Activated T-cell treated with anti-CD3 and anti-CD28 coated beads, Interleukin-2, amount 50 U/mL, for 72 hours (primary cell): ENCODE results near the gene BEAN1. TPM values are rescaled to one million over a fixed set of nuclear protein-coding genes. Genes with fewer than 3 reads are reported as not detected.

Experiments
- ATAC-seq, 2 donors: fragments of 150-1000 bp; cut with Tn5 transposase; replicated peaks in 1 of 2; 2 replicates each; pipeline ENCODE4 v1.10.0; 2021; ENCODE audit warnings: moderate library complexity in 2 of 2, mild to moderate bottlenecking in 1 of 2
- DNase-seq, 2 donors: peaks; one replicate each; pipeline ENCODE4 v3.0.0; 2021 to 2022; ENCODE audit warnings: mixed read lengths in 1 of 2
- H3K27ac Mint-ChIP-seq: one replicate; pipeline ENCODE4 v1.8.0; 2022; ENCODE audit warnings: mild to moderate bottlenecking, moderate library complexity, mixed read lengths
- H3K27me3 Mint-ChIP-seq: one replicate; pipeline ENCODE4 v1.8.0; 2022; ENCODE audit warnings: low read depth, mixed read lengths
- H3K36me3 Mint-ChIP-seq, 2 donors: one replicate each; pipeline ENCODE4 v1.8.0; 2022; ENCODE audit warnings: mixed read lengths in 2 of 2, mild to moderate bottlenecking in 1 of 2; ENCODE audit not compliant: insufficient read depth in 2 of 2
- H3K4me1 Mint-ChIP-seq: one replicate; pipeline ENCODE4 v1.8.0; 2022; ENCODE audit warnings: low read depth, mixed read lengths
- H3K4me3 Mint-ChIP-seq, 2 donors: one replicate each; pipeline ENCODE4 v1.8.0; 2022; ENCODE audit warnings: mild to moderate bottlenecking in 2 of 2, mixed read lengths in 2 of 2, moderate library complexity in 2 of 2
- H3K9me3 Mint-ChIP-seq, 2 donors: one replicate each; pipeline ENCODE4 v1.8.0; 2022; ENCODE audit warnings: mixed read lengths in 2 of 2
- total RNA-seq, 2 donors: library from RNA; stranded (reverse); gene quantifications; one replicate each; pipeline ENCODE4 v1.2.3, GENCODE V29; 2022

BEAN1 gene
- total RNA-seq, 2 donors from 2014 or later, result not detected

DNA sequence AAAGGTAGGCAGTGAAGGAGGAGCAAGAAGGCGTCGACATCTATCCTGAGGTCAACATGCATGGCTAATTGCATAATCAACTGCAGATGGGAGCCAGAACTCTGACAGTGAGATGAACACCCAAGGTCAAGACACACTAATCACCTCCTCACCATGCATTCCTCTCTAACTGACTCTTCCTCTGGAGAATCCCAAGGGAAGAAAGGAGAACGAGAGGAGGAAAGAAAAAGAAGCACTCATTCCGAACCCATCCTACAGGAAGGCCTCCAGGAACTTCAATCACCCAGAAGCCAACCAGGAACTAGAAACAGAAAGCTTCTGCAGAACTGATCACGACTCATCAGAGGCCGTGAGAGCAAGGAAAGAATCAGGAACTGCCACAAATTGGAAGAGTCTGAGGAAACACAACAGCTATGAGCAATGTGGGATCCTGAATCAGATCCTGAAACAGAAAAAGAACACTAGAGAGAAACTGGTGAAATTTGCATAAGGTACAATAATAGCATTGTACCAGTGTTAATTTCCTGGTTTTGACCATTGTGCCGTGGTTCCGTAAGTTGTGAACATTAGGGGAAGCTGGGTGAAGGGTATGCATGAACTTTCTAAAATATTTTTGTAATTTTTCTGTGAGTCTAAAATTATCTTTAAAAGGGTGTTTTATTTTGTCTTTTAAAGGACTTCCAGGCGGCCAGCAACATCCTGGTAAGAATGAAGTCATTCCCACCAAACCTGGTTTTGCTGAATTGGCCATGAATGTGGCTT is 10.0 kb upstream of the BEAN1 start:
- peaks cover 0 to 1% of the 10 kb centered on the region in 2 donors for H3K36me3 Mint-ChIP-seq
- ATAC-seq (no peak), DNase-seq (no peak)
- H3K27me3 Mint-ChIP-seq, result no peaks in the 10 kb centered on the region
- H3K4me3 Mint-ChIP-seq, result no peak overlapping the region
- H3K4me1 Mint-ChIP-seq, result peaks cover 9% of the 10 kb centered on the region
- no peak overlapping the region for H3K27ac Mint-ChIP-seq
- peaks cover 3 to 4% of the 10 kb centered on the region in 2 donors for H3K9me3 Mint-ChIP-seq

GRCh38 chr16:66418165-66418962 is 8.7 kb upstream of the BEAN1 start:
- H3K27me3 Mint-ChIP-seq, result peaks cover 12% of the 10 kb centered on the region
- H3K9me3 Mint-ChIP-seq, result peaks cover 0 to 2% of the 10 kb centered on the region in 2 donors
- H3K4me3 Mint-ChIP-seq, result no peak overlapping the region
- no peak for ATAC-seq
- H3K27ac Mint-ChIP-seq, result no peak overlapping the region
- H3K4me1 Mint-ChIP-seq, result peaks cover 9% of the 10 kb centered on the region
- H3K36me3 Mint-ChIP-seq, result no peaks in the 10 kb centered on the region
- no peak for DNase-seq

DNA sequence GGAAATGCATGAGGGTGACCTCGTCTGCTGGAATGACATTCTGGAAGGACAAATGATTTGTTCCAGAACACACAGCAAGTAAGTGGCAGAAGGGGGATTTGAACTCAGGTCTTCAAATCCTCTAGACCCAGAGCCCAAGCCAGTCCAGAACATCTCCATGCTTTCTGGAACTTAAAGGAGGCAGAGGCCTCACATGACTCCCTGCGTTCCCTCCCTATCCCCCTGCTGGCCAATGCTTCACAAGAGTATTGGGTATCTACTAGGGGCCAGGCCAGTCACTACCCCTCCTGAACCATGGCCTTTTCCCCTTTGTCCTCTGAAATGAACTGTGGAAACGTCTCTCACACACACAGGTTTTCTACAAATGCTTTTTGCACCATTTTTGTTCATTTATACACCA is 7.6 kb upstream of the BEAN1 start:
- H3K9me3 Mint-ChIP-seq, result no peaks in the 10 kb centered on the region
- peaks cover 9% of the 10 kb centered on the region for H3K4me1 Mint-ChIP-seq
- no peak overlapping the region for H3K4me3 Mint-ChIP-seq
- H3K27ac Mint-ChIP-seq, result no peak overlapping the region
- no peak for ATAC-seq
- H3K27me3 Mint-ChIP-seq, result peaks cover 22% of the 10 kb centered on the region
- DNase-seq, result no peak
- no peaks in the 10 kb centered on the region for H3K36me3 Mint-ChIP-seq

DNA sequence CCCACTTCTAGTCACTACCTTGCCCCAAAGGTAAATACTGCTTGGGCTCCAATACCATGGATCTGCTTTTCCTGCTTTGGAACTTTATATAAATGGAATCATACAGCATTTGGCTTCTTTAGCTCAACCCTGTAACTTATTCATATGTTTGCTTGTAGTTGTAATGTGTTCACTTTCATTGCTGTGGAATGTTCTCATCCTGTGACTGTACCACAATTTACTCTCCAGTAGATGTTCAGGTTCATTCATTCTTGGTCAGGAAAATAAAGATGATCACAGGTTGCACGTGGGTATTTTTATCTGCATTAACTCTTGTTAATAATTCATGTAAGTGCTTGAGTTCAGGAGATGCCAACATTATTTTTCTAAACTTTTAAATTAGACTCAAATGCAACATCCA is 6.7 kb upstream of the BEAN1 start:
- H3K4me1 Mint-ChIP-seq, result peaks cover 9% of the 10 kb centered on the region
- no peaks in the 10 kb centered on the region for H3K36me3 Mint-ChIP-seq
- ATAC-seq (no peak), DNase-seq (no peak)
- H3K27ac Mint-ChIP-seq, result no peak overlapping the region
- peaks cover 30% of the 10 kb centered on the region for H3K27me3 Mint-ChIP-seq
- H3K4me3 Mint-ChIP-seq, result no peak overlapping the region
- no peaks in the 10 kb centered on the region for H3K9me3 Mint-ChIP-seq

DNA sequence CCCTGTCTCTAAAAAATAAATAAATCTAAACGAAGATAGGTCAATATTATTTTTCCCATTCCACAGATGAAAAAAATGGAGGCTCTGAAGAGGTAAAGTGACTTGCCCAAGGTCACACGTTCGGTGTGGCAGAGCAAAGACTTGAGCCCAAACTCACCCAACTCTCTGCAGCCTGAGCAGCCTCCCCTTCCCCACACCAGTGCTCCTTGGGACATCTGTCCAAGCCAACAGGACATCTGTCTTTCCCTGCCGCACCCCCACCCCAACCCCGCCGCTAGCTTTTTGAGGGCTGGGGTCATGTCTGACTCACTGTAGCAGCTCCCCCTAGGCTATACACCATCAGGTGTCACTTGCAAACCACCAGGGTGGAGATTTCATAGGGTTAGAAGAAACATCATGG is 5.2 kb upstream of the BEAN1 start:
- H3K4me3 Mint-ChIP-seq, result no peak overlapping the region
- ATAC-seq (no peak), DNase-seq (no peak)
- no peaks in the 10 kb centered on the region for H3K36me3 Mint-ChIP-seq
- H3K4me1 Mint-ChIP-seq, result peaks cover 13% of the 10 kb centered on the region
- H3K27me3 Mint-ChIP-seq, result peaks cover 44% of the 10 kb centered on the region
- H3K9me3 Mint-ChIP-seq, result no peaks in the 10 kb centered on the region
- no peak overlapping the region for H3K27ac Mint-ChIP-seq

- no peak overlapping the region for H3K27ac Mint-ChIP-seq
- no peaks in the 10 kb centered on the region for H3K36me3 Mint-ChIP-seq
- H3K4me3 Mint-ChIP-seq, result no peak overlapping the region
- H3K9me3 Mint-ChIP-seq, result no peaks in the 10 kb centered on the region
- H3K27me3 Mint-ChIP-seq, result peaks cover 44% of the 10 kb centered on the region
- H3K4me1 Mint-ChIP-seq, result peaks cover 13% of the 10 kb centered on the region
- ATAC-seq (no peak), DNase-seq (no peak)
These were observed 4.7 kb upstream of the BEAN1 start for GRCh38 chr16:66422366-66422765.

DNA sequence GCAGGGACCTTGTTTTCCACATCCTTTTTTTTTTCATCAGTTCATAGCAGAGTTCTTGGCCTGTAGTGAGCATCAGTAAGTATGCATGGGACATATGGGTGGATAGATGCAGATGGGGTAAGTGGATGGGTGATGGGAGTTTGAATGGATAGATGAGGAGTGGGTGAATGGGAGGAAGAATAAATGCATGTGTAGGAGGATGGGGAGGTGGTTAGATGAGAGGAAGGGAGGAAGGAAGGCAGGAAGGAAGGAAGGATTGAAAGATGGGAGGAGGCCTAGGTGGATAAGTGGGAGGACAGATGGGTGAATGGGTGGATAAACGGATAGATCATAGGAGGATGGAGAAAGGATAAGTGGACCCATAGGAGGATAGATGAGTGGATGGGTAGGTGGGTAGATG is 3.9 kb upstream of the BEAN1 start:
- DNase-seq (no peak), ATAC-seq (no peak)
- Mint-ChIP-seq H3K36me3 (no peaks in the 10 kb centered on the region), H3K9me3 (no peaks in the 10 kb centered on the region), H3K4me3 (no peak overlapping the region), H3K27me3 (peaks cover 45% of the 10 kb centered on the region), H3K4me1 (peaks cover 8% of the 10 kb centered on the region), H3K27ac (no peak overlapping the region)

DNA sequence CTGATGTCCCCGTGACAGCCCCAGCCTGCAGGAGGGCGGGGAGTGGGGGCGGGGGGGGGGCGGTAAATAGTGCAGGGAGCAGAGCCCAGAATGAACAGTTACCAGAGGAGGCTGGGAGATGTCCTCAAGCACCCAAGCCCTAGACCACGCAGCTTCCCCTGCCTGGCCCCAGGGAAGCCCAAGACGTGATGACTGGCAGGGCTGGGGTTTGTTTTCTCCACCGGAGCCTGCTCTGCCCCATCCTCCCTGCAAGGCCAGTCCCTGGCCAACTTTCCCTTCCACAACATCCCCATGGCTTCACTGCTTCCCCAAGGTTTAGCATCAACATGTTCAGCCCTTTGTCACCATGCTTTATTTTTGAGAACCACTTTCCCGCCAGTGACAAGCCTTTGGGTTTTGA is 1.4 kb upstream of the BEAN1 start:
- Mint-ChIP-seq H3K27me3 (peaks cover 70% of the 10 kb centered on the region), H3K36me3 (no peaks in the 10 kb centered on the region), H3K9me3 (no peaks in the 10 kb centered on the region), H3K27ac (no peak overlapping the region), H3K4me3 (no peak overlapping the region), H3K4me1 (peaks cover 8% of the 10 kb centered on the region)
- no peak for DNase-seq
- no peak for ATAC-seq

DNA sequence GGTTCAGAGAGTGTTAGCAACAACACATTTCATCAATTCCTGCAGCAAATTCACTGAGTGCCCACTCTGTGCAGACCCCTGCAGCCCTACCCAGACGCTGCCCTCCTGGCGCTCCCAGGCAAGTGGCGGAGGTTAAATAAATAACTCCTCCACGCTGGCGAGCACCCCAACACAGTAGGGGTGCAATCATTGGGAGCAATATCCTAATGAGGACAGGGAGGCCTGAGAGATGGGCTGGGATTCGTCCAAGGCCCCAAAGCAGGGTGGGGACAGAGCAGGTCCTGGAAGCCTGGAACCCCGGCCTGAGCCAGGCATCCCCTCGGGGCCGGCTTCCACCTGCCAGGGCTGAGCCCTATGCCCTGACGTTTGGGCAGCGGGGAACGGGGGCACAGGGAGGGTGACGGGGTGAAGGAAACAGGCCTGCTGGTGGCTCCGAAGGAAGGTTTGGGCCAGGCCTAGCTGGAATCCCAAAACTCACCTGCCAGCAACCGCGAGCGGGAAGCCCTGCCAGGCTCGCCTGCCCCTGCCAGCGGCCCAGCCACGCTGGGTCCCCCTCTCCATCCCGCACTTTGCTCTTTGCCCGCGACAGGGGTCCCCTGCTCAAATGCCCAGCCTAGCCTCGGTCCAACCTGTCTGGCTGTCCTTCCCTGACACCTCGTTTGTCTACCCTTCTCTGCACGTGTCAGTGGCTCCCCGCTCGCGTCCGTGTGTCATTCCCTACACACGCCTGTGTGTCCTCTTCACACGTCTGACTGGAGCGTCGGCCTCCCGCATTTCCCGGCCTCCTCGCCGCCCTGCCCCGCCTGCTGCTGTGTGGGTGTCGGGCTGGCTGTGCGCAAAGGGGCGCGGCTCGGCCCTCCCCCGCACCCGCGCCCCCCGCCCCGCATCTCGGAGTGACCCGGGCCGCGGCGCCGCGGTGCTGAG is 721 bp upstream of the BEAN1 start:
- no peaks in the 10 kb centered on the region for H3K36me3 Mint-ChIP-seq
- H3K9me3 Mint-ChIP-seq, result no peaks in the 10 kb centered on the region
- peak; percentile 18 to 41 for ATAC-seq
- no peak overlapping the region for H3K27ac Mint-ChIP-seq
- no peak for DNase-seq
- peaks cover 8% of the 10 kb centered on the region for H3K4me1 Mint-ChIP-seq
- H3K27me3 Mint-ChIP-seq, result peaks cover 75% of the 10 kb centered on the region
- peak overlapping the region in 1 of 2 donors; percentile 59 for H3K4me3 Mint-ChIP-seq

DNA sequence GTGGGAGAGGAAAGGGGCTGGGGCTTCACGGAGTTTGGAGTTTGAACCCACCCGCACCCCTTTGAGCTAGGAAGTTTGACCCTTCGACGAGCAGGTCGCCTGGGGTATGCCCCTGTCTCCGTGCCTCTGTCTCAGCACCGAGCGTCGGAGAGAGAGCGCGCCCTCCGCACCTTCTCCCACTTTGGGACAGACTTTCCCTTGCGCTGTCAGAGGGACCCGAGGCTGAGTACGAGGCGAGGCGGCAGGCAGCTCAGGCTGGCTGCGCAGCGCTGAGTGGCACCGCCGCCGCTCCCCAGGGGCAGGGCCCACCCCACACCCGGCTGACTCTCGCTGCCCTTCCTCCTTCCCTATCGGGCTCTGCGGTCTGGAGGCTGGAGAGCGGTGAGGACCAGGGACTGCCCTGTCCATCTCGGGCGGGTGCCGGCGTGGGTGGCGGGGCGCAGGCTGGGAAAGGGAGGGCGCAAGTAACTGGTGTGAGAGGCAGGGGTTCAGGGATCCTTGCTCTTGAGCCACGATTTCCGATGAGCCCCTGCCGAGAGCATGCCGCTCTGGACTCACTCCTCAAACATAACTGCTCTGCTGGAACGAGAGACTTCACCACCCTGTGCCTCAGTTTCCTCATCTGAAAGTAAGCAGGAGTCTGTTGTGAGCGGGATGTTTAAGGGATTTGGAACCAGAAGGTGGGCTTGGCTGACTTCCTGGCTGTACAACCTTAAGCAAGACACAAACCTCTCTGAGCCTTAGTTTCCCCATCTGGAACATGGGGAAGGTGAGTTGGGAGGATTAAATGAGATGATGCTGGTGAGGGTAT is 981 bp downstream of the BEAN1 start:
- H3K36me3 Mint-ChIP-seq, result no peaks in the 10 kb centered on the region
- no peak overlapping the region for H3K27ac Mint-ChIP-seq
- peaks cover 8% of the 10 kb centered on the region for H3K4me1 Mint-ChIP-seq
- ATAC-seq (peak; percentile 39 to 53), DNase-seq (peak in 1 of 2 donors; percentile 8)
- H3K9me3 Mint-ChIP-seq, result no peaks in the 10 kb centered on the region
- H3K4me3 Mint-ChIP-seq, result peak overlapping the region; percentile 21 to 50
- H3K27me3 Mint-ChIP-seq, result peaks cover 81% of the 10 kb centered on the region

DNA sequence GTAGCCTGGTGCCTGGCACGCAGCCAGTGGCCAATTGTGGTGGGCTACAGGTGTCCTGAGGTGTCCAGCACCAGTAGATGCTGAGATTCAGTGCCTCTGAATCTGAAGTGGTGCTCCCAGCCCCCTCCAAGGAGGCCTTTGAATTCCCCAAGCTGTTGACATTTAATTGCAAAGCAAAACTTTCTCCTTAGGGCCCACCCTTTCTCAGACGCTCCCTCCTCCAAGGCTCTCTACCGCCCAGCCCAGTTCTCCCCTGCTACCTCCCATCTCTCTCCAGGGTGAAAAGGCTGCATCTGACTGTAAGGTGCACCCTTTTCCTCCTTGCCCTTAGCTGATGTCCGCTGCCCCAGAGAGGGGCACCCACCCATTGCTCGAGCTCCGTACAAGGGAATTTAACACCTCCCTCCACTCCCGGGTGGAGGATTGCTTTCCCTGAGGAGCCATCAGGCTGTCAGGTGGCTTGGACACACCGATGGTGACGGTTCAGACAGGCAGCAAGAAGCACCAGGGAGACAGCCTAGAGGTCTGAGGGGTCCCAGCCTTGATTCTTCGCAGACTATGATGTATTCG is 1.7 kb downstream of the BEAN1 start:
- no peaks in the 10 kb centered on the region for H3K36me3 Mint-ChIP-seq
- H3K4me1 Mint-ChIP-seq, result peaks cover 8% of the 10 kb centered on the region
- ATAC-seq (no peak), DNase-seq (no peak)
- no peaks in the 10 kb centered on the region for H3K9me3 Mint-ChIP-seq
- H3K27ac Mint-ChIP-seq, result no peak overlapping the region
- H3K4me3 Mint-ChIP-seq, result peak overlapping the region; percentile 20 to 22
- peaks cover 77% of the 10 kb centered on the region for H3K27me3 Mint-ChIP-seq
